Heart left ventricle (tissue), 16 donors: Measurements from ENCODE around the gene LRP1B. TPM values are rescaled to one million over a fixed set of nuclear protein-coding genes. Genes with fewer than 3 reads are reported as not detected.

Experiments used
- ATAC-seq, 4 donors: fragments of 200-7000 bp; cut with Tn5 transposase; one replicate each; pipeline ENCODE4 v1.9.1; 2020 to 2022; ENCODE audit warnings: moderate library complexity in 4 of 4, mild to moderate bottlenecking in 3 of 4, moderate number of reproducible peaks in 1 of 4
- DNase-seq, 5 donors: peaks; one replicate each; pipeline ENCODE4 v3.0.0-alpha.2; 2020
- H3K27ac ChIP-seq, 12 donors: fragments of 200-600 bp; sonication (generic) in 4 of 12; one replicate each; pipeline versions ENCODE4 v1.5.0 to v1.8.0; 2016 to 2022; ENCODE audit warnings: mild to moderate bottlenecking in 2 of 12
- H3K27me3 ChIP-seq, 9 donors: fragments of 200-600 bp; sonication (generic) in 2 of 9; one replicate each; pipeline versions ENCODE4 v1.5.1 to v1.8.0; 2016 to 2022; ENCODE audit warnings: mild to moderate bottlenecking in 3 of 9
- H3K36me3 ChIP-seq, 9 donors: fragments of 200-600 bp; sonication (generic) in 2 of 9; one replicate each; pipeline versions ENCODE4 v1.5.0 to v1.8.0; 2018 to 2022; ENCODE audit warnings: mild to moderate bottlenecking in 2 of 9
- H3K4me1 ChIP-seq, 12 donors: fragments of 200-600 bp; sonication (generic) in 4 of 12; one replicate each; pipeline versions ENCODE4 v1.5.0 to v1.8.0; 2016 to 2022; ENCODE audit warnings: mild to moderate bottlenecking in 3 of 12
- H3K4me3 ChIP-seq, 12 donors: fragments of 200-600 bp; sonication (generic) in 4 of 12; one replicate each; pipeline versions ENCODE4 v1.5.0 to v1.8.0; 2017 to 2022; ENCODE audit warnings: mild to moderate bottlenecking in 9 of 12, moderate library complexity in 4 of 12
- H3K9me3 ChIP-seq, 12 donors: fragments of 200-600 bp; sonication (generic) in 4 of 12; one replicate each; pipeline versions ENCODE4 v1.5.0 to v1.8.0; 2016 to 2022; ENCODE audit warnings: mild to moderate bottlenecking in 1 of 12
- POLR2A ChIP-seq, 2 donors: fragments of 450-650 bp; IDR thresholded peaks; one replicate each; pipeline ENCODE4 v1.6.1; 2017; ENCODE audit warnings: antibody characterized with exemption in 2 of 2, mild to moderate bottlenecking in 2 of 2, moderate library complexity in 2 of 2
- WGBS, 4 donors: extraction: QIAGEN DNeasy Blood & Tissue Kit in 2 of 4; methylation state at CpG; one replicate each; pipeline versions ENCODE4 v1.1.5 to v1.1.7; 2013 to 2018; 5-methylcytosine and 5-hydroxymethylcytosine counted together
- intact Hi-C, 10 donors: fragments of 100-400 bp; cut with DNase I; formaldehyde crosslinking; loops; one replicate each; pipeline versions ENCODE4 v1.11.1 to v1.14.2; 2022
- polyA plus RNA-seq, 2 donors: library from polyadenylated mRNA; stranded (reverse); fragments of 200-250 nt; gene quantifications; one replicate each; pipeline ENCODE4 v1.2.3, GENCODE V29; 2013
- total RNA-seq, 9 donors: library from RNA; depleted of rRNA in 2 of 9; stranded (reverse); fragments of >200 nt in 2 of 9; fragmentation: NEBNext Ultra II Directional in 3 of 9; extraction: Animal tissue kit (Norgen Biotek cat#: 25700) in 3 of 9; gene quantifications; one replicate each; pipeline versions ENCODE4 v1.1.0 to v1.2.4, GENCODE V29; 2016 to 2023
- TF ChIP-seq, protein P1 (sequence below), 12 donors: fragments of 200-600 bp; sonication (generic) in 4 of 12; IDR thresholded peaks; one replicate each; pipeline versions ENCODE4 v1.5.0 to v1.8.0; 2018 to 2022; ENCODE audit warnings: antibody characterized with exemption in 12 of 12, mild to moderate bottlenecking in 5 of 12
- donor health status: ischemic (EF 13 %, LVEDD 7.1; RV severe dilation, severe dysfunction).
- donor health status: healthy with polysubstance abuse.
- donor health status: DM: no; HTN: yes; CAD: no.
- donor health status: DM: no; HTN: no; CAD: no.
- donor health status: ischemic (EF 25% LVEDD 6.9; RV normal size, moderate dysfunction).
- donor health status: ischemic (EF 25% LVEDD 5.7; RV mildly dilated, moderate dysfunction).
- donor health status: healthy.
- donor health status: DM: yes; HTN: yes; CAD: no.
- donor health status: ischemic (EF 35%, LVEDD 5.7; RV mildly dilated, moderate dysfunction).
- donor health status: nonischemic (EF 11% LVEDD 7.7; RV severe dilation, severe dysfunction).
- donor health status: DM: yes; HTN: yes; CAD: no.
- donor health status: PGD.
- donor health status: ischemic (EF 29% LVEDD 5.4; RV normal size, mild dysfunction).
- donor health status: nonischemic (EF 23%, LVEDD 6.1; RV moderate dilation, normal function).

LRP1B gene
- total and polyA plus RNA-seq, 11 donors: 0.01 to 0.19 (median 0.11) TPM; not detected in 2

DNA sequence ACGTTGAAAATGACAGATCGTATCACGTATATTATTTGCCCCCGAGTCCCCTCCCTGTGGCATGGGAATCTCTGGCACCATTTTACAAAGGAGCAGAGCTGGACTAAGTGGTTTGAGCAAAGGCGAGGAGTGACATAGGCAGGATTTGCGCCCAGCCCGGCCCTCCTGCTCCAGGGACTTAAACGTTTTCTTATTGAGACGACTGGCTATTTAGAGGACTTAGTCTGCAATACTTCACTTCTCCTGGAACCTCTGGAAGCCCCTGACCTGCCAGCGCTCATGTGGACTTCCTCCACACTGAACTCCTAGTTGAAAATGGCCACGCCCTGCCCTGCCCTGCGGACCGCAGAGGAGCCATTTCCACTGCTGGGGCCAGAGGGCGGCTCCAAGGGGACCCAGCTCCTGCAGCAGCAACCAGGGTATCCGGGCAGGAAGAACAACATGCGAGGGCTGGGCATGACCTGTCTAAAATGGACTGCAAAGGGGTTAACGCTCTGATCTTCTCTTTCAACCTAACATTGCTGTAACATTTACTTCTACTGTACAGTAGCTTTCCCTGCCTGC, 690.7 kb downstream of the LRP1B start:
- WGBS, 4 donors: 84 to 87% (median 84%) methylated on average over 17 of the region's 17 CpGs
- Histone ChIP-seq H3K4me3 (no peak overlapping the region), H3K27ac (no peak overlapping the region), H3K4me1 (no peaks in the 10 kb centered on the region), H3K27me3 (no peaks in the 10 kb centered on the region), H3K36me3 (no peaks in the 10 kb centered on the region), H3K9me3 (peaks cover 0 to 14% (median 0%) of the 10 kb centered on the region in 12 donors)
- intact Hi-C loops: loop anchor here in 1 of 10 donors (5.0 kb wide), 1 partner anchor 57 kb away; no protein-coding TSS in a partner anchor
- DNase-seq (peak in 1 of 5 donors; percentile 50), ATAC-seq (no peak)
- TF ChIP-seq POLR2A (IDR thresholded peaks at IDR 0.05): no peak
- TF ChIP-seq, protein P1, sequence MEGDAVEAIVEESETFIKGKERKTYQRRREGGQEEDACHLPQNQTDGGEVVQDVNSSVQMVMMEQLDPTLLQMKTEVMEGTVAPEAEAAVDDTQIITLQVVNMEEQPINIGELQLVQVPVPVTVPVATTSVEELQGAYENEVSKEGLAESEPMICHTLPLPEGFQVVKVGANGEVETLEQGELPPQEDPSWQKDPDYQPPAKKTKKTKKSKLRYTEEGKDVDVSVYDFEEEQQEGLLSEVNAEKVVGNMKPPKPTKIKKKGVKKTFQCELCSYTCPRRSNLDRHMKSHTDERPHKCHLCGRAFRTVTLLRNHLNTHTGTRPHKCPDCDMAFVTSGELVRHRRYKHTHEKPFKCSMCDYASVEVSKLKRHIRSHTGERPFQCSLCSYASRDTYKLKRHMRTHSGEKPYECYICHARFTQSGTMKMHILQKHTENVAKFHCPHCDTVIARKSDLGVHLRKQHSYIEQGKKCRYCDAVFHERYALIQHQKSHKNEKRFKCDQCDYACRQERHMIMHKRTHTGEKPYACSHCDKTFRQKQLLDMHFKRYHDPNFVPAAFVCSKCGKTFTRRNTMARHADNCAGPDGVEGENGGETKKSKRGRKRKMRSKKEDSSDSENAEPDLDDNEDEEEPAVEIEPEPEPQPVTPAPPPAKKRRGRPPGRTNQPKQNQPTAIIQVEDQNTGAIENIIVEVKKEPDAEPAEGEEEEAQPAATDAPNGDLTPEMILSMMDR (IDR thresholded peaks at IDR 0.05): no peak

- H3K4me1 ChIP-seq: no peaks in the 10 kb centered on the region
- no peak for DNase-seq
- intact Hi-C loops: no loop called here
- H3K27me3 ChIP-seq: no peaks in the 10 kb centered on the region
- H3K36me3 ChIP-seq: no peaks in the 10 kb centered on the region
- ATAC-seq: no peak
- H3K27ac ChIP-seq: no peak overlapping the region
- no peak overlapping the region for H3K4me3 ChIP-seq
- no peak for TF ChIP-seq POLR2A (IDR thresholded peaks at IDR 0.05)
- TF ChIP-seq, protein P1 (IDR thresholded peaks at IDR 0.05): no peak
- peaks cover 0 to 17% (median 0%) of the 10 kb centered on the region in 12 donors for H3K9me3 ChIP-seq
Observed at GRCh38 chr2:141439524-141439923, 691.3 kb downstream of the LRP1B start.

DNA sequence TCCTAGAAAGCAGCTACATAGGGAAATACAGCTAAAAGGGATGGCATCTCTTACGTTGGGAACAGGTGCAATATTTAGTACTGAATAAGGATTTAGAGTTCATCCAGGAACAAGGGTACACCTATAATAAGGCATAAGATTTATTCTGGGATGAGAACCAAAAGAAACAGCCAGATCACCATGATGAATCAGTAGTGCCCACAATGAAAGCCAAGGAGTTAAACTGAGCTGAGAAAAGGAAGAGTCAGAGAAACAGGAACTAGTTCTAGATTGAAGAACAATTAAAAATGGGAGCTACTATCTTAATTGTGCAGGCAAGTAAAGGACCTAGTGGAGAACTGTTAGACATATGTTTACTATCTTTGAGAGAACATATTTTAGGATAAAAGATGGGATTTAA, 692.3 kb downstream of the LRP1B start:
- Histone ChIP-seq H3K36me3 (no peaks in the 10 kb centered on the region), H3K4me1 (no peaks in the 10 kb centered on the region), H3K9me3 (peaks cover 0 to 17% (median 1%) of the 10 kb centered on the region in 12 donors), H3K27me3 (no peaks in the 10 kb centered on the region), H3K27ac (no peak overlapping the region), H3K4me3 (no peak overlapping the region)
- DNase-seq: no peak
- no peak for TF ChIP-seq POLR2A (IDR thresholded peaks at IDR 0.05)
- TF ChIP-seq, protein P1 (IDR thresholded peaks at IDR 0.05): no peak
- intact Hi-C loops: no loop called here
- no peak for ATAC-seq
- 77 to 86% (median 81%) methylated on average over 1 of the region's 1 CpG for WGBS, 4 donors

- 60 to 84% (median 71%) methylated on average over 1 of the region's 1 CpG for whole genome bisulfite sequencing, 4 donors
- H3K27me3 ChIP-seq: no peaks in the 10 kb centered on the region
- TF ChIP-seq POLR2A (IDR thresholded peaks at IDR 0.05): no peak
- TF ChIP-seq, protein P1 (IDR thresholded peaks at IDR 0.05): no peak
- ATAC-seq (no peak), DNase-seq (no peak)
- H3K4me1 ChIP-seq: no peaks in the 10 kb centered on the region
- peaks cover 0 to 13% (median 0%) of the 10 kb centered on the region in 12 donors for H3K9me3 ChIP-seq
- intact Hi-C loops: no loop called here
- H3K36me3 ChIP-seq: no peaks in the 10 kb centered on the region
- H3K4me3 ChIP-seq: no peak overlapping the region
- no peak overlapping the region for H3K27ac ChIP-seq
Observed at GRCh38 chr2:141437521-141437920, 693.3 kb downstream of the LRP1B start.
